Measurements from ENCODE around the gene GNG12. TPM values are rescaled to one million over a fixed set of nuclear protein-coding genes. Genes with fewer than 3 reads are reported as not detected.

GNG12 gene
- total and polyA plus RNA-seq, 2 donors (not counting 3 experiments of a cell fraction or from before 2014, with no cell fraction given): 107 to 152 TPM

- Histone ChIP-seq H3K9me1 (replicated peaks; ENCODE audit: control insufficient read depth, extremely low read depth, insufficient read depth, low read length) (no peaks in the 10 kb centered on the region), H3K27ac (ENCODE audit: insufficient read depth, low read depth, low read length) (peak overlapping the region; percentile 90), H3K4me2 (ENCODE audit: insufficient read depth, low read length) (peak overlapping the region; percentile 98), H3K4me1 (ENCODE audit: control insufficient read depth, extremely low read depth, insufficient read depth, low read length) (peaks cover 25% of the 10 kb centered on the region), H3K27me3 (ENCODE audit: control insufficient read depth in 2 of 2, insufficient read depth in 2 of 2, low read length in 2 of 2) (no peaks in the 10 kb centered on the region), H3K9me3 (replicated peaks; ENCODE audit: control insufficient read depth, insufficient read depth, low read length) (no peaks in the 10 kb centered on the region), H3K79me2 (ENCODE audit: control insufficient read depth, insufficient read depth, low read length) (peaks cover 56% of the 10 kb centered on the region), H3K9ac (replicated peaks; ENCODE audit: extremely low read depth, insufficient read depth, low read length) (peak overlapping the region; percentile 97), H3K4me3 (replicated peaks in 1 of 3; ENCODE audit: insufficient read depth in 1 of 3, low read depth in 1 of 3, low read length in 3 of 3) (peak overlapping the region; percentile 15 to 86 (median 55)), H2AFZ (ENCODE audit: low read depth, low read length) (no peak overlapping the region), H4K20me1 (replicated peaks; ENCODE audit: control insufficient read depth, extremely low read depth, insufficient read depth, low read length) (peaks cover 4% of the 10 kb centered on the region), H3K36me3 (ENCODE audit: control insufficient read depth in 2 of 2, extremely low read depth in 1 of 2, insufficient read depth in 2 of 2, low read length in 2 of 2) (peaks cover 4% of the 10 kb centered on the region in 2 experiments)
- dilution Hi-C loops (cut with MboI; ENCODE audit: extremely low pct_ligation_motif_present, low sequenced_read_pairs): no loop called here
- FAIRE-seq: no peak
- intact Hi-C loops (cut with micrococcal nuclease): loop anchor here (1.0 to 5.0 kb wide), 4 partner anchors 17 to 1564 kb away; no protein-coding TSS in a partner anchor
- peak; percentile 64 for DNase-seq (ENCODE audit: low read depth, low spot score)
- BruUV-seq (replicated peaks): no TSS peak
- TF ChIP-seq MYC (IDR thresholded peaks at IDR 0.05; ENCODE audit: low read depth, low read length) (no peak), POLR2AphosphoS5 (IDR thresholded peaks at IDR 0.05; ENCODE audit: insufficient read depth, low read depth, low read length) (no peak), EZH2 (IDR thresholded peaks at IDR 0.05; ENCODE audit: borderline replicate concordance, low read depth, low read length, severe bottlenecking) (no peak), FOS (IDR thresholded peaks at IDR 0.05; ENCODE audit: borderline replicate concordance, insufficient read depth, low read length) (no peak), POLR2A (IDR thresholded peaks at IDR 0.05; ENCODE audit: low read depth, low read length) (no peak), GATA2 (IDR thresholded peaks at IDR 0.05; ENCODE audit: insufficient read depth, insufficient read length, low read depth, low read length) (no peak), MAX (IDR thresholded peaks at IDR 0.05; ENCODE audit: insufficient read depth, insufficient read length) (no peak), JUN (IDR thresholded peaks at IDR 0.05; ENCODE audit: borderline replicate concordance, insufficient read depth, insufficient read length, low read depth) (no peak), CTCF (IDR thresholded peaks at IDR 0.05; ENCODE audit: extremely low read depth in 1 of 2, insufficient read depth in 1 of 2, low read depth in 1 of 2, low read length in 2 of 2) (no peak)
- CTCF ChIA-PET: interaction anchor here (0.8 to 5.3 kb wide), 19 partner anchors 9 to 515 kb away, joined by 3 to 63 read pairs (median 4); no protein-coding TSS in a partner anchor
- POLR2A ChIA-PET: interaction anchor here (0.5 to 2.0 kb wide), 8 partner anchors 9 to 65 kb away, joined by 3 to 15 read pairs (median 5); no protein-coding TSS in a partner anchor
Observed at GRCh38 chr1:67830928-67831830, 2.1 kb downstream of the GNG12 start.
